H1 (cell line): ENCODE results near the gene VPS35. TPM values are rescaled to one million over a fixed set of nuclear protein-coding genes. Genes with fewer than 3 reads are reported as not detected.
A peak's percentile ranks its signal among the peaks of the same experiment; 100 is the strongest.

Source experiments
- CTCF ChIA-PET: fragments of 300-600 bp; sonication (Branson Sonifier 250); formaldehyde crosslinking; loops from one replicate; lab custom pipeline; 2021; ENCODE audit not compliant: partially characterized antibody; lab: Charles Lee
- POLR2A ChIA-PET: fragments of 300-600 bp; sonication (Branson Sonifier 250); formaldehyde crosslinking; loops from one replicate; lab custom pipeline; 2021; ENCODE audit warnings: inconsistent platforms; ENCODE audit not compliant: partially characterized antibody; lab: Charles Lee
- DNase-seq, 2 experiments: peaks; one replicate each; pipeline versions ENCODE4 v3.0.0 to v3.0.0-alpha.2; 2010 to 2022; ENCODE audit warnings: low spot score in 2 of 2, low read depth in 1 of 2, mixed read lengths in 1 of 2
- FAIRE-seq: peaks from 2 replicates; lab custom pipeline; 2011; peaks lifted over from hg19 to GRCh38; lab: Jason Lieb, UNC
- H2AFZ ChIP-seq: 2 replicates; pipeline ENCODE4 v1.8.1; 2012; ENCODE audit warnings: low read length, inconsistent platforms
- H2AK5ac ChIP-seq: 2 replicates; pipeline ENCODE4 v1.6.1; 2013; ENCODE audit warnings: low read depth, low read length
- H2BK120ac ChIP-seq: replicated peaks from 2 replicates; pipeline ENCODE3; 2013; ENCODE audit warnings: low read depth, low read length, inconsistent platforms
- H2BK12ac ChIP-seq: 2 replicates; pipeline ENCODE4 v1.6.1; 2013; ENCODE audit warnings: low read depth, low read length
- H2BK15ac ChIP-seq: 2 replicates; pipeline ENCODE4 v1.6.1; 2013; ENCODE audit warnings: low read length
- H2BK20ac ChIP-seq: 2 replicates; pipeline ENCODE4 v1.6.1; 2013; ENCODE audit warnings: low read length
- H2BK5ac ChIP-seq: 2 replicates; pipeline ENCODE4 v1.6.1; 2013; ENCODE audit warnings: low read depth, low read length
- H3K14ac ChIP-seq: 2 replicates; pipeline ENCODE4 v1.6.1; 2013; ENCODE audit warnings: inconsistent platforms; ENCODE audit not compliant: insufficient read length
- H3K18ac ChIP-seq: 2 replicates; pipeline ENCODE4 v1.6.1; 2013; ENCODE audit warnings: low read length; ENCODE audit errors: extremely low read depth
- H3K23ac ChIP-seq: 2 replicates; pipeline ENCODE4 v1.6.1; 2013; ENCODE audit warnings: inconsistent platforms; ENCODE audit not compliant: insufficient read length
- H3K23me2 ChIP-seq: 2 replicates; pipeline ENCODE4 v1.6.1; 2013; ENCODE audit warnings: low read depth, low read length
- H3K27ac ChIP-seq: 2 replicates; pipeline ENCODE4 v1.6.1; 2011; ENCODE audit warnings: low read depth, low read length, inconsistent platforms
- H3K27me3 ChIP-seq, 4 experiments: replicated peaks in 1 of 4; 1 replicate in 1 of 4; 2 replicates in 3 of 4; pipeline versions ENCODE4 v1.6.1 to v1.8.1; 2011 to 2013; ENCODE audit warnings: low read length in 3 of 4, mild to moderate bottlenecking in 3 of 4, inconsistent platforms in 2 of 4, mixed read lengths in 2 of 4, moderate library complexity in 1 of 4; ENCODE audit not compliant: control insufficient read depth in 3 of 4, insufficient read depth in 3 of 4; ENCODE audit errors: extremely low read depth in 1 of 4
- H3K36me3 ChIP-seq, 4 experiments: 2 replicates each; pipeline versions ENCODE4 v1.6.1 to v1.8.1; 2011 to 2013; ENCODE audit warnings: mild to moderate bottlenecking in 4 of 4, low read length in 3 of 4, moderate library complexity in 2 of 4, control low read depth in 1 of 4, inconsistent platforms in 1 of 4; ENCODE audit not compliant: insufficient read depth in 4 of 4, control insufficient read depth in 2 of 4
- H3K4ac ChIP-seq: replicated peaks from 2 replicates; pipeline ENCODE3; 2013; ENCODE audit warnings: low read length, low read depth, mixed read lengths, inconsistent platforms; ENCODE audit not compliant: insufficient read length
- H3K4me1 ChIP-seq, 4 experiments: replicated peaks in 1 of 4; 1 replicate in 1 of 4; 2 replicates in 3 of 4; pipeline versions ENCODE4 v1.6.1 to v1.8.1; 2011 to 2013; ENCODE audit warnings: low read length in 3 of 4, inconsistent platforms in 2 of 4, mixed read lengths in 1 of 4; ENCODE audit not compliant: insufficient read depth in 4 of 4, control insufficient read depth in 3 of 4
- H3K4me2 ChIP-seq, 2 experiments: 2 replicates each; pipeline versions ENCODE4 v1.6.1 to v1.8.1; 2011 to 2013; ENCODE audit warnings: low read depth in 2 of 2, low read length in 2 of 2, control low read depth in 1 of 2, inconsistent platforms in 1 of 2, mild to moderate bottlenecking in 1 of 2; ENCODE audit not compliant: insufficient read depth in 1 of 2
- H3K4me3 ChIP-seq, 4 experiments: fragments of 200-600, 300-600 bp in 1 of 4; sonication (generic), shearing (Covaris generic), sonication (Bioruptor Twin) in 1 of 4; 2 replicates each; pipeline versions ENCODE4 v1.5.1 to v1.8.1; 2011 to 2016; ENCODE audit warnings: low read length in 4 of 4, low read depth in 3 of 4, control low read depth in 2 of 4, inconsistent platforms in 2 of 4, mild to moderate bottlenecking in 2 of 4, mixed read lengths in 1 of 4, moderate library complexity in 1 of 4; ENCODE audit not compliant: insufficient read depth in 2 of 4; ENCODE audit errors: extremely low read depth in 1 of 4
- H3K56ac ChIP-seq: replicated peaks from 2 replicates; pipeline ENCODE3; 2013; ENCODE audit warnings: low read depth, mild to moderate bottlenecking, mixed read lengths, low read length, inconsistent platforms; ENCODE audit not compliant: insufficient read length
- H3K79me1 ChIP-seq: 2 replicates; pipeline ENCODE4 v1.6.1; 2013; ENCODE audit warnings: low read depth, low read length, control low read depth
- H3K79me2 ChIP-seq, 2 experiments: 2 replicates each; pipeline versions ENCODE4 v1.6.1 to v1.8.1; 2012 to 2013; ENCODE audit warnings: low read length in 2 of 2, mild to moderate bottlenecking in 2 of 2, inconsistent platforms in 1 of 2; ENCODE audit not compliant: insufficient read depth in 2 of 2, control insufficient read depth in 1 of 2
- H3K9ac ChIP-seq, 4 experiments: replicated peaks in 1 of 4; 1 replicate in 1 of 4; 2 replicates in 3 of 4; pipeline versions ENCODE4 v1.6.1 to v1.8.1; 2011 to 2013; ENCODE audit warnings: low read depth in 3 of 4, low read length in 3 of 4, control low read depth in 2 of 4, mild to moderate bottlenecking in 2 of 4, moderate library complexity in 2 of 4, inconsistent platforms in 1 of 4; ENCODE audit errors: extremely low read depth in 1 of 4
- H3K9me3 ChIP-seq, 2 experiments: 2 replicates each; pipeline versions ENCODE4 v1.6.1 to v1.8.1; 2012 to 2013; ENCODE audit warnings: mild to moderate bottlenecking in 2 of 2, moderate library complexity in 2 of 2, control low read depth in 1 of 2, inconsistent platforms in 1 of 2, low read depth in 1 of 2, low read length in 1 of 2, mixed read lengths in 1 of 2; ENCODE audit not compliant: insufficient read depth in 2 of 2
- H4K20me1 ChIP-seq, 2 experiments: replicated peaks in 1 of 2; 2 replicates each; pipeline versions ENCODE3 to v1.8.1; 2011 to 2013; ENCODE audit warnings: inconsistent platforms in 2 of 2, low read length in 2 of 2, mild to moderate bottlenecking in 1 of 2; ENCODE audit not compliant: insufficient read depth in 2 of 2, control insufficient read depth in 1 of 2
- H4K5ac ChIP-seq: 2 replicates; pipeline ENCODE4 v1.6.1; 2013; ENCODE audit warnings: low read length, low read depth, mixed read lengths, inconsistent platforms; ENCODE audit not compliant: insufficient read length
- H4K8ac ChIP-seq: 2 replicates; pipeline ENCODE4 v1.8.0; 2013; ENCODE audit warnings: mild to moderate bottlenecking, moderate library complexity, low read length, inconsistent platforms; ENCODE audit not compliant: insufficient read depth; ENCODE audit errors: extremely low read depth
- H4K91ac ChIP-seq: replicated peaks from 2 replicates; pipeline ENCODE3; 2013; ENCODE audit warnings: low read length, mixed read lengths, inconsistent platforms; ENCODE audit not compliant: insufficient read length
- ASH2L ChIP-seq: fragments of 200-600, 300-600 bp; sonication (generic); IDR thresholded peaks from one replicate; pipeline ENCODE4 v1.7.1; 2017; ENCODE audit warnings: low read length
- ATF2 ChIP-seq: IDR thresholded peaks from 2 replicates; pipeline ENCODE4 v1.6.1; 2012; ENCODE audit warnings: low read length, inconsistent platforms
- CEBPB ChIP-seq: IDR thresholded peaks from 2 replicates; pipeline ENCODE4 v1.6.1; 2012; ENCODE audit warnings: low read depth, low read length
- CHD1 ChIP-seq: IDR thresholded peaks from 2 replicates; pipeline ENCODE4 v1.6.1; 2012; ENCODE audit warnings: low read depth, low read length, improper control_type of control experiment
- JUND ChIP-seq: IDR thresholded peaks from 2 replicates; pipeline ENCODE4 v1.6.1; 2011; ENCODE audit warnings: mild to moderate bottlenecking, improper control_type of control experiment, low read length
- KDM1A ChIP-seq: fragments of 200-600, 300-600 bp; sonication (generic); IDR thresholded peaks from 2 replicates; pipeline ENCODE4 v1.7.1; 2016; ENCODE audit warnings: mild to moderate bottlenecking, low read length, borderline replicate concordance
- KDM5A ChIP-seq: fragments of 200-600 bp; IDR thresholded peaks from 2 replicates; pipeline ENCODE4 v1.7.1; 2012; ENCODE audit warnings: mild to moderate bottlenecking, low read length, inconsistent platforms, mixed read lengths
- RFX5 ChIP-seq: IDR thresholded peaks from 2 replicates; pipeline ENCODE4 v1.6.1; 2011; ENCODE audit warnings: low read depth, low read length, improper control_type of control experiment, borderline replicate concordance
- RNF2 ChIP-seq: fragments of 200-900, 300-1000 bp; sonication (generic); IDR thresholded peaks from 2 replicates; pipeline ENCODE4 v1.7.1; 2016; ENCODE audit warnings: borderline replicate concordance, low read depth, mild to moderate bottlenecking, antibody characterized with exemption, low read length; ENCODE audit not compliant: poor library complexity, severe bottlenecking; ENCODE audit errors: missing control alignments
- SIN3A ChIP-seq, 2 experiments: IDR thresholded peaks in 1 of 2; conservative IDR thresholded peaks in 1 of 2; 2 replicates each; pipeline ENCODE4 v1.6.1; 2011 to 2012; ENCODE audit warnings: low read length in 2 of 2, improper control_type of control experiment in 1 of 2, low read depth in 1 of 2, mild to moderate bottlenecking in 1 of 2
- SIRT6 ChIP-seq: IDR thresholded peaks from one replicate; pipeline ENCODE4 v1.7.1; 2012; ENCODE audit warnings: low read length, inconsistent platforms
- SP1 ChIP-seq: IDR thresholded peaks from 2 replicates; pipeline ENCODE4 v1.6.1; 2011; ENCODE audit warnings: low read depth, low read length
- TCF12 ChIP-seq: IDR thresholded peaks from 2 replicates; pipeline ENCODE4 v1.6.1; 2011; ENCODE audit warnings: low read depth, mild to moderate bottlenecking, low read length
- WGBS, 2 experiments: shearing (Covaris generic) in 1 of 2; methylation state at CpG; one replicate each; pipeline versions ENCODE4 v1.1.6 to v1.1.7; 2013 to 2015; ENCODE audit warnings: low lambda C conversion rate in 2 of 2, mixed read lengths in 2 of 2, inconsistent platforms in 1 of 2, low coverage in 1 of 2, missing lambda C conversion rate in 1 of 2; ENCODE audit not compliant: insufficient replicate concordance in 2 of 2, insufficient coverage in 1 of 2, insufficient read length in 1 of 2; ENCODE audit errors: extremely low coverage in 1 of 2, missing lambda C conversion rate in 1 of 2; 5-methylcytosine and 5-hydroxymethylcytosine counted together
- polyA plus RNA-seq, 7 experiments: library from polyadenylated mRNA; depleted of rRNA in 3 of 7; stranded (reverse) in 5 of 7; unstranded in 2 of 7; fragments of >200 nt in 5 of 7; fragments of 200-250 nt in 2 of 7; gene quantifications; 1 replicate in 5 of 7; 2 replicates in 1 of 7; 4 replicates in 1 of 7; pipeline versions ENCODE4 v1.2.1 to v1.2.3, GENCODE V29; 2011 to 2013; ENCODE audit warnings: missing spikeins in 2 of 7, mixed read lengths in 2 of 7
- total RNA-seq: library from RNA; stranded (reverse); fragmentation: NEBNext Ultra II Directional; extraction: Animal tissue kit (Norgen Biotek cat#: 25700); gene quantifications from 2 replicates; pipeline ENCODE4 v1.2.1, GENCODE V29; 2021

Gene VPS35
- total and polyA plus RNA-seq, 2 of the 8 experiments (the other 6 are each of a cell fraction or from before 2014, with no cell fraction given) = 10.3 to 66.9 TPM

- Histone ChIP-seq H3K4me3 (no peak overlapping the region), H3K23ac (no peak overlapping the region), H3K79me1 (no peaks in the 10 kb centered on the region; the same call in 1 of the 2 replicates), H4K8ac (no peak overlapping the region; the same call in 1 of the 2 replicates), H2BK5ac (no peak overlapping the region), H2BK120ac (no peak overlapping the region), H3K27me3 (no peaks in the 10 kb centered on the region; a peak in 1 of 7 replicates), H3K36me3 (no peaks in the 10 kb centered on the region), H3K23me2 (0 out of 2 replicates have a peak, but pooled peaks cover 1% of the 10 kb centered on the region), H3K18ac (no peak overlapping the region), H3K79me2 (no peaks in the 10 kb centered on the region), H2BK12ac (no peak overlapping the region), H2AFZ (peak overlapping the region; percentile 40; the same call in 1 of the 2 replicates), H2BK20ac (no peak overlapping the region; the same call in 1 of the 2 replicates), H3K9ac (no peak overlapping the region), H3K27ac (no peak overlapping the region), H3K4me1 (peaks cover 0 to 4% (median 2%) of the 10 kb centered on the region in 4 experiments; a peak in 3 of 7 replicates), H3K14ac (no peak overlapping the region), H2AK5ac (no peak overlapping the region), H4K5ac (no peak overlapping the region), H3K9me3 (no peaks in the 10 kb centered on the region), H2BK15ac (no peak overlapping the region), H4K91ac (no peak overlapping the region), H3K4me2 (no peak overlapping the region), H3K56ac (no peak overlapping the region), H4K20me1 (no peaks in the 10 kb centered on the region), H3K4ac (no peak overlapping the region)
- ChIA-PET CTCF (no interaction called here), POLR2A (no interaction called here)
- 86% methylated on average over 5 of the region's 5 CpGs; no CpG with 5 or more reads in 1 of the 2 experiments for WGBS, 2 experiments
- FAIRE-seq (no peak), DNase-seq (no peak)
- TF ChIP-seq RNF2 = no peak
- no peak for TF ChIP-seq SP1
- no peak for TF ChIP-seq TCF12
- no peak for TF ChIP-seq ASH2L
- TF ChIP-seq CHD1 = no peak
- TF ChIP-seq KDM1A = no peak
- TF ChIP-seq CEBPB = no peak
- TF ChIP-seq SIN3A (conservative IDR thresholded peaks at IDR 0.05 in 1 of 2, IDR thresholded peaks at IDR 0.05 in 1 of 2; ENCODE audit: low read depth in 1 of 2, low read length in 2 of 2) = no peak
- no peak for TF ChIP-seq ATF2
- TF ChIP-seq SIRT6 = no peak
- no peak for TF ChIP-seq RFX5
- TF ChIP-seq KDM5A = no peak
- TF ChIP-seq JUND = no peak
Measured at GRCh38 chr16:46627746-46628145, 61.2 kb downstream of the VPS35 start.
